ENCODE data around the gene SCO2. TPM values are rescaled to one million over a fixed set of nuclear protein-coding genes. Genes with fewer than 3 reads are reported as not detected.

Gene SCO2
- total RNA-seq, 1 experiment from 2014 or later, result 1.2 TPM

DNA sequence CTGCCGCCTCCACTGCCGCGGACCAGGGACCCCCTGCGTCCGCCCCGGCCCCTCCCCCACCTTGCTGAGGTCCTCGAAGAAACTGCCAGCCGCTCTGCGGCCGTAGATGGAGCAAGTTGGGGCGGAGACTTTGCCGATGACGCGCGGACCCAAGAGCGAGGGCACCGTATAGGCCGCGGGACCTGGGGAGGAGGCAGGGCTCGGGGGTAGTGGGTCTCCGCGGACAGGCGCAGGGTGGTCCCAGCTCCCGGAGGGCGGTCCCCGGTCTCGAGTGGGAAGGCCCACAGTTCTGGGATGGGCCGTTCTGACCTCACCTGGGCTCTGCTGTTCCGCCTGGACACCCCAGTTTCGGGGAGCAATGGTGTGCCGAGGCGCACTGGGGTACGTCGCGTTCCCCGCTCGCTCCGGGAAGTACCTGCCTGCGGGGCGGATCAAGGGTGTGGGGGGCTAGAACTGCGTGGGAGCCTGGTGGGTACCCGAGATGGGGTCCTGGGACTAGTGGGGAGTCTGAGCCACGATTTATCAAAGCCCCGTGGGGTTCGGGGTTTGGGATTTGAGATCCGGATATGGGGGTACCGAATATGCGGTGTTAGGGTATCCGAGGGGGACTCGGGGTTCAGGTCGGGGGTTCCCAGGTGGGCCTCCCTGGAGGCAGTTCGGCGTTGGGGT, 5.6 kb upstream of the SCO2 start:
- peak overlapping the region; percentile 50 for H3K4me3 ChIP-seq (ENCODE audit: insufficient read depth, low read depth, low read length)
- peaks cover 64% of the 10 kb centered on the region for H3K27me3 ChIP-seq (ENCODE audit: control insufficient read depth, insufficient read depth, low read length)
- DNase-seq, result peak; percentile 94
- no peaks in the 10 kb centered on the region for H3K36me3 ChIP-seq (replicated peaks; ENCODE audit: control insufficient read depth, insufficient read depth, low read length)

DNA sequence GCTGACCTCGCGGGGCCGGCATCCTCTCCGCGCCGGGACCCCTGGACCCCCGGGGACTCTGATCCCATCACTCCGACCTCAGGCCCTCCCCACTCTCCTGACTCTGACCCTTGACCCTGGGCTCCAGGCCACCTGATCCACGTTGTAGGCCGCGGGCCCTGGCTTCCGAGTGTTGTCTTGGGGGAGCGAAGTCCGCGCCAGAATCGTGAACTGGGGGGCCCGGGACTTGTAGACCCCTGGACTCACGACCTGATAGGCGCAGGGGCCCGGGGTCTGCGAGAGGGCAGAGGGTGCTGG, 5.1 kb upstream of the SCO2 start:
- Histone ChIP-seq H3K36me3 (replicated peaks; ENCODE audit: control insufficient read depth, insufficient read depth, low read length) (no peaks in the 10 kb centered on the region), H3K4me3 (ENCODE audit: insufficient read depth, low read depth, low read length) (peak overlapping the region; percentile 50), H3K27me3 (ENCODE audit: control insufficient read depth, insufficient read depth, low read length) (peaks cover 64% of the 10 kb centered on the region)
- DNase-seq, result no peak

DNA sequence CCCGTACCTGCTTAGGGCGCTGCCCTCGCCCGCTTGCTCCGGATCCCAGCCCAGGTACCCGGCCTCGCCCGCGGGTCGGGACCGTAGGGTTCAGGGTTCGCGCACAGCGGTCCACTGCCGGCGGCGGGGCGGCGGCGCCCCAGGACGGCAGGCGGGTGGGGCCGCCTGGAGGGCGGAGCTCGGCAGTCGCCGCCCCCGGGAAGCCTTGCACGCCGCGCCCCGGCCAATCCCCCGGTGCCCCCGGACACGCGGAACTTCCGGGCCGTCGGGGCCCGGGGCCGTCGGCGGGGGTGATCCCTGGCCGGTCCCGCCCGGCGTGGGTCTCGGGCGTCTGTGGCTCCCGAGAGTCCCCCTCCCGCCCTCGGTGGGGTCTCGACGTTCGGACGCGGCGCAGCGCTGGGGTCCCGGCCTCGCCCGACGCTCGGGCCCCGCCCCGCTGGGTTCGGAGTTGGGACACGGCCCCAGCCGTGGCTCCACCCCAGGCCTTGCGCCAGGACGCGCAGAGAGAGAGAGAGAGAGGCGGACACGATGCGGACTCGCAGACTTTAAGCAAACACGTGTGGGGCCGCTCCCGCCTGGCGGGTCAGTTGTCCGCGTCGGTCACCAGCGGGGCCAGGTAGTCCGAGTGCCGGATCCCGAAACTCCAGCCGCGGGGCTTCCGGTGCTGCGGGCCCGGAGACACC, 4.6 kb upstream of the SCO2 start, which contains the start of gene TYMP:
TYMP (minus strand) TSS at position 116 of the 683 bp plus-strand sequence. CDS start 303 bp downstream, outside the sequence.
- peak within 1 kb of the TSS; percentile 50 for H3K4me3 ChIP-seq (ENCODE audit: insufficient read depth, low read depth, low read length)
- peak; percentile 87 for DNase-seq

DNA sequence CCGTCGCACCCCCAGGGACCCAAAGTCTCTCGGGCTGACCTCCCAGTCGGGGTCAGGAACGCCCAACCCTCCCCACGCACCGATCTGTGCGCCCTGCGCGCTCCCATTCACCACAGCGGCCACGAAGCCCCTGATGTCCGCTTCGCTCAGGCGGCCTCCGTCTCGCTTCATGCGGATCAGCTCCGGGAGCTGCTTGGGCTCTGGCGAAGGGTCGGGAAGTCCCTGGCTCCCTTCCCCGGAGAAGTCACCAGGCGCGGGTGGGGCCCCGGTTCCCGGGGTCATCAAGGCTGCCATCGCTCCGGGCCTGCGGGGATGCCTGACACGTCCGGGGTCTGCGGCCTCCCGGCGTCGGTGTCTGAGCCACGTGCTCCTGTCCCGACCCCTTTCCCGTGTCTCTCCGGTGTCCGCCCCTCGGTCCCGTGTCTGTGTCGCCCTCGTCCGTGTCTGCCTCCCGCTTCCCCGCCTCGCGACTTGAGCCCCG, 4.1 kb upstream of the SCO2 start:
- peaks cover 64% of the 10 kb centered on the region for H3K27me3 ChIP-seq (ENCODE audit: control insufficient read depth, insufficient read depth, low read length)
- no peaks in the 10 kb centered on the region for H3K36me3 ChIP-seq (replicated peaks; ENCODE audit: control insufficient read depth, insufficient read depth, low read length)
- peak; percentile 83 for DNase-seq
- peak overlapping the region; percentile 16 for H3K4me3 ChIP-seq (ENCODE audit: insufficient read depth, low read depth, low read length)

More for the DNA sequence above, 4.6 kb upstream of the SCO2 start, which contains the start of gene TYMP:
- H3K27me3 ChIP-seq (ENCODE audit: control insufficient read depth, insufficient read depth, low read length), result peaks cover 64% of the 10 kb centered on the region
- no peaks in the 10 kb centered on the region for H3K36me3 ChIP-seq (replicated peaks; ENCODE audit: control insufficient read depth, insufficient read depth, low read length)

DNA sequence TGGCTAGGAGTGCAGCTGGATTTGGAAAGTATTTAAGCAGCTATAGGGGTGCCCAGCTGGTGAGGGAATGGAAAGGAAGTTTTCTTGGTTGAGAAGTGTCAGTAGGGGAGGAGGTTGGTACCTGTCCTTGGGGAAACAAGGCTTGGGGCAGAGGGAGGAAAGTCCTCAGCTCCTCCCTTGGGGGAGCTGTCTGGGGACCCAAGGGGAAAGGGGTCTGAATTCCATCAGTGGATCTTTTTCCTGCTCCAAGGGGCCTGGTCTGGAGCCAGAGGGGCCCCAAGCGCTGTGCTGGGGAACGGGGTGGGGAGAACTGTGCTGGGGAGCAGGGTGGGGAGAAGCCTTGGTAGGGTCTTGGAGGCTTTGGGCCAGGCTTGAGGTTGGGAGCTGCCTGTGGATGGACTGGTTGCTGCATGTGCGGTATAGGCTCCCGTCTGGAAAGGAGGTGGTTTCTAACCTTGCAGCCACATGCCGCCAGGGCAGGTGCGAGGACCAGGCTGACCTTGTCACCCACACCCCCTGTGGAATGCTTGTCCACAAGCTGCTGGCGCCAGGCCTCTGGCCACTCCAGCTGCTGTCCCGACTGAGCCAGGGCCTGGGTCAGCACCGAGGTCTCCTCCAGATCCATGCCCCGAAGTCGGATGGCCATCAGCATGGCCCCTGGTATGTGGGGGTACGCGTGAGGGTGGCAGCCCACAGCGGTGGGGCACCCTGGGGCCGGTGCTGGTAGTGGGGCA, 3.5 kb upstream of the SCO2 start:
- peaks cover 64% of the 10 kb centered on the region for H3K27me3 ChIP-seq (ENCODE audit: control insufficient read depth, insufficient read depth, low read length)
- no peaks in the 10 kb centered on the region; the same call in 1 of the 2 replicates for H3K36me3 ChIP-seq (replicated peaks; ENCODE audit: control insufficient read depth, insufficient read depth, low read length)
- H3K4me3 ChIP-seq (ENCODE audit: insufficient read depth, low read depth, low read length), result no peak overlapping the region
- peak; percentile 73 for DNase-seq

DNA sequence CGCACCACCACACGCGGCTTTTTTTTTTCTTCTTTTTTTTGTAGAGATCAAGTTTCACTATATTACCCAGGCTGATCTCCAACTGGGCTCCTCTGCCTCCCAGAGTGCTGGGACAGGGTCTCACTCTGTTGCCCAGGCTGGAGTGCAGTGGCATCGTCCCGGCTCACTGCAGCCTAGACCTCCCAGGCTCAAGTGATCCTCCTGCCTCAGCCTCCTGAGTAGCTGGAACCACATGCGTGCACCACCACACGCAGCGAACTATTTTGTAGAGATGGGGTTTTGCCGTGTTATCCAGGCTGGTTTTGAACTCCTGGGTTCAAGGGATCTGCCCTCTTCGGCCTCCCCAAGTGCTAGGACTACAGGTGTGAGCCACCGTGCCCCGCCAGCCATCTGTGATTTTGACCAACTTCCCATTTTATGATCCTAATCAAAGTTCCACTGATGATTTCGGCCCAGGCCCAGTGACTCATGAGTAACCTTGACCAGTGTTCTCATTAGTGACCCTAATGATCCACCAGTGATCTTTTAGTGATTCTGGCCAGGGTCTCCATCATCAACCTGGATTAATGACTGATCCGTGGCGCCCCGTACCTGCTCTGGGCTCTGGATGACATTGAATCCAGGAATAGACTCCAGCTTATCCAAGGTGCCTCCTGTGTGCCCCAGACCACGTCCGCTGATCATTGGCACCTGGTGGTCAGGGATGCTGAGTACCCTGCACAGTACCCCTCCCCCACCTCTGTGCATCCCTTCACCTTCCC, 2.7 kb upstream of the SCO2 start:
- peaks cover 2% of the 10 kb centered on the region for H3K36me3 ChIP-seq (replicated peaks; ENCODE audit: control insufficient read depth, insufficient read depth, low read length)
- DNase-seq, result no peak
- H3K4me3 ChIP-seq (ENCODE audit: insufficient read depth, low read depth, low read length), result no peak overlapping the region
- H3K27me3 ChIP-seq (ENCODE audit: control insufficient read depth, insufficient read depth, low read length), result peaks cover 62% of the 10 kb centered on the region

DNA sequence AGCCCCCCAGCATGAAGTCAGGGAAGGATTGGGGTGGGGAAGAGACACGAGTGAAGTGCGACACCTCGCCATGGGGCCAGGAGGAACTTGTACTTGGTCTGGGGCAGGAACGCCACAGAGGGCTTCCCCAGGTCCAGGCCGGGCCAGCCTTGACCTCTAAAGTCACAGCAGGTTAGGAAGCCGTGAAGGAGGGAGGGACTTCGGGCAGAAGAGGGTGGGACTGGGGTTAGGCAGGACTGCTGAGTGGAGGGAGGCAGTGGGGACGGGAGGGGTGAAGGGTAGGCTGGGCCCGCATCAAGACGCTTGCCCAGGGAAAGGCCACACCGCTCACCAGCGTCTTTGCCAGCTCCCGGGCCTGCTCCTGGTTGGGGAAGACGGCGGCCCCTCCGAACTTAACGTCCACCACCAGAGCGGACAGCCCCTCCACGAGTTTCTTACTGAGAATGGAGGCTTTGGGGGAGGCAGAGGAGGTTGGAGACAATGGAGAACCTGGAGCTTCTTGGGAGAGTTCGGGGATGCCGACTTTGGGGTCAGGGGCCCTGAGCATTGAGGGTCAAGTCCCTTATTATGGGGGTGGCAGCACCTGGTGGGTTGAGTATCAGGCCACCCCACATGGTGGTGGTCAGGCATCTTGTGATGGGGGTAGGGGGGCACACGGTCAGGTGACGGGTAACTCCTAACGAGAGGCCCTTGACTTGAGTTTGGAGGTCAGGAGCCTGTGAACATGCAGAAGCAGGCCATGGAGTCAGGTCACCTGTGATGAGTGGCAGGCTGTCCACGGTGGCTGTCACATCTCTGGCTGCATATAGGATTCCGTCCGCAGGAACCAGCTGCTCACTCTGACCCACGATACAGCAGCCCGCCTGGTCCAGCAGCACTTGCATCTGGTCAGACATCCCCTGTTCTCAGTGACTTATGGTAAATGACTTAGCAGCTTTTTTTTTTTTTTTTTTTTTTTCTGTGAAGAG, 1.7 kb upstream of the SCO2 start:
- peak overlapping the region; percentile 86 for H3K4me3 ChIP-seq (ENCODE audit: insufficient read depth, low read depth, low read length)
- H3K36me3 ChIP-seq (replicated peaks; ENCODE audit: control insufficient read depth, insufficient read depth, low read length), result peaks cover 5% of the 10 kb centered on the region
- peaks cover 54% of the 10 kb centered on the region for H3K27me3 ChIP-seq (ENCODE audit: control insufficient read depth, insufficient read depth, low read length)
- DNase-seq, result peak; percentile 93

DNA sequence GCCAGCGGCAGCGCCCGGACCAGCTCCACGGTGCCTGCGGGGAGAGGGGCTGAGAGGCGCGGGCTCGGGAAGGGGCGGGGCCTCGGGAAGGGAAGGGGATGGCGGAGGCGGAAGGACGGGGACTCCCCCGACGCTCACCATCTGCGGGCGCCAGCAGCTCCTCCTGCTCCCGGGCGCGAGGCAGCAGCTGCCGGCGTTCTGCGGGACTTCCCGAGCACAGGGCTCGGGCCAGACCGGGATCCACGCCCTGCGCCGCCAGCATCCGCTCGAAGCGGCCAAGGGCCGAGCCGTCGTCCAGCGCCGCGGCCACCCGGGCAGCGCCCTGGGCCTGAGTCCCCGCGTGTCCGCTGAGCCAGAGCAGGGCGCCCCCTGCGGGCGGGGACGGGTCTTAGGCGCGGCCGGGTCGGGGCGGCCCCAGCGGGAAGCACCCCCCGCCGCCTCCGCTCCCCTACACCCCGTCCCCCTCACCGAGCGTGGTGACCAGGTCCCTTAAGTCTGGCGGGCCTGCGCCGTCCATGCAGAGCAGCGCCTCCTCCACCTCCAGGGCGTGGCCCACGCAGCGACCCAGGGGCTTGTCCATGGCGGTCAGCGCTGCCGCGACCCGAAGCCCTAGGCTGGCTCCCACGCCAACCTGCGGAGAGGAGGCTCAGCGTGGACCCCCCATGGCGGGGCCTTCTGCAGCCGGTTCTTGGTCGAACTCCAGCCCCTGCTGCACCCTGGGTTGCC, 873 bp upstream of the SCO2 start:
- peaks cover 45% of the 10 kb centered on the region for H3K27me3 ChIP-seq (ENCODE audit: control insufficient read depth, insufficient read depth, low read length)
- DNase-seq, result peak; percentile 97

DNA sequence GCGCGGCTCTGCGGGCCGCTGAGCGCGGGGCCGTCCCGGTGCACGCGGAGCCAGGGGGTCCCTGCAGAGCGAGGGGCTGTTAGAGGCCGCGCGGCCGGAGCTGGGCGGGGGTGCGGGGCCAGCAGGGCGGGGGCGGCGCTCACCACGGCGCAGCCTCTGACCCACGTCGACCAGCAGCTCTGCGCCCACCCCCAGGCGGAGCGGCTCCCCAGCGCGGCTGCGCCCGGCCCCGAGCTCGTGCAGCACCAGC, 385 bp upstream of the SCO2 start:
- no peak for DNase-seq
- H3K4me3 ChIP-seq (ENCODE audit: insufficient read depth, low read depth, low read length), result peak overlapping the region; percentile 86
- peaks cover 5% of the 10 kb centered on the region for H3K36me3 ChIP-seq (replicated peaks; ENCODE audit: control insufficient read depth, insufficient read depth, low read length)
- H3K27me3 ChIP-seq (ENCODE audit: control insufficient read depth, insufficient read depth, low read length), result peaks cover 40% of the 10 kb centered on the region

More for the DNA sequence above, 873 bp upstream of the SCO2 start:
- peaks cover 5% of the 10 kb centered on the region for H3K36me3 ChIP-seq (replicated peaks; ENCODE audit: control insufficient read depth, insufficient read depth, low read length)
- H3K4me3 ChIP-seq (ENCODE audit: insufficient read depth, low read depth, low read length), result peak overlapping the region; percentile 86

DNA sequence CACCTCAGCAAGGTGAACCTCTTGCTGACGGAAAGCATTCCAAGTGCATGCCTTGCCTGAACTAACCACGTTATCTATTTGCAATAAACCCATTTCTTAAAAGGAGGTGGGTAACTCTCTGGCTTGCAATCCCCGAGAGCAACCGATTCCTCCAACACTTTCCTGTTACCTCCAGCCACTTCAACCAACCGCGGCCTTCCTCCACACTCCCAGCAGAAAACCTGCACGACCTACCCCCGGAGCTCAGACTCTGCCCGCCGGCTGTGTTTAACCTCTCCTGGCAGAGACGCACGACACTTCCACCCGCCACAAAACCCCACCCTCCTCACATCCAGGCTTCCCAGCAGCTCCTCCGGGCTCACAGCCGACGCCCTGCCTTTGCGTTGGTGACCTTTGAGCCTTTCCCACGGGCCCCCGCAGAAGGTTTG, 708 bp downstream of the SCO2 start:
- H3K4me3 ChIP-seq (ENCODE audit: insufficient read depth, low read depth, low read length), result peak overlapping the region; percentile 86
- peaks cover 29% of the 10 kb centered on the region for H3K27me3 ChIP-seq (ENCODE audit: control insufficient read depth, insufficient read depth, low read length)
- peak; percentile 78 for DNase-seq
- peaks cover 5% of the 10 kb centered on the region for H3K36me3 ChIP-seq (replicated peaks; ENCODE audit: control insufficient read depth, insufficient read depth, low read length)

DNA sequence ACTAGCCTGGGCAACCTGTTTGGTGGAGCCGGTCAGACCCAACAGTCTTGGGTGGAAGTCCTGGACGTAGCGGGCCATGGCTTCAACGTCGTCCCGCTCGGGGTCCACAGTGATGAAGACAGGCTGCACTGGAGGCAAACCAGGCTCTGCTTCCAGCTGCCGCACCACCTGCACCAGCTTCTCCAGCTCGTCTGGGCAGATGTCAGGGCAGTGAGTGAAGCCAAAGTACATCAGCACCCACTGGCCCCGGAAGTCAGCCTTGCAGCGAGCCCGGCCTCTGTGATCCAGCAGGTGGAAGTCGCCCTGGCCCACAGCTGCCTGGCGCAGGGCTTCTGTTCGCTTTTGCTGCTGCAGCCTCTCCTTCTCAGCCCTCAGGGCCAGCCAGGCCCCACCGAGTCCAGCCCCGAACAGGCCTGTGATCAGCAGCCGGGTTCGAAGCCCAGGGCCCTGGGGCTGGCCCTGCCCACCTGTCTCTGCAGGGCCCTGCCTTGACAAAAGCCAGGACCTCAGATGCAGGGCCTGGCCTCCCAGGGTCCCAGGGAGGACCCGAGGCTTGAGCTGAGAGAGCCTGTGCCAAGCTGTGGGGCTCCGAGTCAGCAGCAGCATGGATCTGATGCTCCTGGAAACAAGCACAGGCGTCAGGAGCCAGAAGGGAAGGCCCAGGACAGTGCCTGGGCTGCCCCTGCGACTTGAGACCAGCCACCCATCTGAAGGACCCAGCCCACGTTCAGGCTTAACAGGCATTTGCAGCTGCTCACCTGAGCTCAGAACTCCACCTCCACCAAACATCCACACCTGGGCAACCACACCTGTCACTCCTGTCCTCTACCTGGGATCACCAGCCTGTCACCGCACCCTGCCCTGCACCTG, 1.4 kb downstream of the SCO2 start:
- H3K36me3 ChIP-seq (replicated peaks; ENCODE audit: control insufficient read depth, insufficient read depth, low read length), result peaks cover 5% of the 10 kb centered on the region
- peak overlapping the region; percentile 86 for H3K4me3 ChIP-seq (ENCODE audit: insufficient read depth, low read depth, low read length)
- peak; percentile 63 for DNase-seq
- peaks cover 23% of the 10 kb centered on the region for H3K27me3 ChIP-seq (ENCODE audit: control insufficient read depth, insufficient read depth, low read length)

DNA sequence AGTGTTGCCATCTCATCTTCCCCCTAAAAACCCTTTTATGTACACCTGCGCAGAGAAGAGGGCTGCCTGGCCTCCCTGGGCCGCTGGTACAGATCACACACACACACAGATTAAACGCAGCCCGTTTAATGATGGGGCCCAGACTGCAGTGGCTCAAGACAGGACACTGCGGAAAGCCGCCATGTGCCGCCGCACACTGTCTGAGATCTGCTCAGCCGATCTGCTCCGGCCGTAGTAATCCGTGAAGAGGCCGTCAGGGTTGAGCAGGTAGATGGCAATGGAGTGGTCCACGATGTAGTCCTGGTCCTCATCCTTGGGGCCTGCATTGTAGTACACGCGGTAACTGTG, 2.0 kb downstream of the SCO2 start:
- Histone ChIP-seq H3K4me3 (ENCODE audit: insufficient read depth, low read depth, low read length) (no peak overlapping the region), H3K36me3 (replicated peaks; ENCODE audit: control insufficient read depth, insufficient read depth, low read length) (peaks cover 6% of the 10 kb centered on the region), H3K27me3 (ENCODE audit: control insufficient read depth, insufficient read depth, low read length) (peaks cover 17% of the 10 kb centered on the region)
- DNase-seq, result no peak
